Measurements from ENCODE around the gene MTFR2. TPM values are rescaled to one million over a fixed set of nuclear protein-coding genes. Genes with fewer than 3 reads are reported as not detected.

MTFR2 gene
- total RNA-seq, 1 experiment from 2014 or later: 6.2 TPM

DNA sequence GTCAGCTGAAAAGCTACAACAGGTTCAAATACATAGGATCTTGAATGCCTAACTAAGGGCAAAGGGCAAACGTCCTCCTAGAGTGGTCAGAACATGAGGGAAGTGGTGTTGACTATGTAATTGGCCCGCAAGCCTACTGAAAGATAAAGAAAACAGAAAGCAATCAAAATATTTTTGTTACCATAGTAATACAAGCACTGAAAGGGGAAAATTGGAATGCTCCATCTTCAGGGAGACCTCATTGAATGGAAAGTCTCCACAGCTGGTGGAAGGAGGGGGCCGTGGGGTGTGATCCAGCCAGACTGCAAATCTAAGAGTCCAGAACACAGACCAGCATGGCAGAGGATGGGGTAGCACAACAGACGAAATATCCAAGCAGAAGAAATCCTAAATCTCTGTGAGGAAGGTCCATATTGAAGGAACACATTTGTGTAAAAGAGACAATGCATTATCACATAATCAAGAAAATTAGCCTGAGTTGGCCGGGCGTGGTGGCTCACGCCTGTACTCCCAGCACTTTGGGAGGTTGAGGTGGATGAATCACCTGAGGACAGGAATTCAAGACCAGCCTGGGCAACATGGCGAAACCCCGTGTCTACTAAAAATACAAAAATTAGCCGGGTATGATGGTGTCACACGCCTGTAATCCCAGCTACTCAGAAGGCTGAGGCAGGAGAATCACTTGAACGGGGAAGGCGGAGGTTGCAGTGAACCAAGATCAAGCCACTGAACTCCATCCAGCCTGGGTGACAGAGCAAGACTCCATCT is 39.5 kb downstream of the MTFR2 start:
- no peak overlapping the region for H3K4me2 ChIP-seq (ENCODE audit: low read length)
- no peaks in the 10 kb centered on the region for H3K36me3 ChIP-seq (ENCODE audit: low read depth, low read length)
- no peak for DNase-seq
- no peak overlapping the region for H3K27ac ChIP-seq (ENCODE audit: low read length)
- intact Hi-C loops (cut with micrococcal nuclease): no loop called here
- no peak overlapping the region for H3K4me3 ChIP-seq (ENCODE audit: low read length)
- H3K27me3 ChIP-seq (ENCODE audit: low read length): no peaks in the 10 kb centered on the region
- H2AFZ ChIP-seq (ENCODE audit: low read length): no peak overlapping the region
- H3F3A ChIP-seq (ENCODE audit: low read length, unreplicated experiment): no peaks in the 10 kb centered on the region
- no peaks in the 10 kb centered on the region for H3K9me2 ChIP-seq (replicated peaks; ENCODE audit: low read length)
- H4K20me1 ChIP-seq (ENCODE audit: low read length): no peaks in the 10 kb centered on the region
- no TSS peak for BruUV-seq (replicated peaks)
- POLR2A ChIA-PET (ENCODE audit: unreplicated experiment): no interaction called here
- ATAC-seq: no peak
- no peak overlapping the region for H3K9ac ChIP-seq (ENCODE audit: low read length)
- H3K9me3 ChIP-seq (ENCODE audit: low read length): no peaks in the 10 kb centered on the region
- no peaks in the 10 kb centered on the region for H3K79me2 ChIP-seq (ENCODE audit: low read length)
- CTCF ChIA-PET: no interaction called here
- TF ChIP-seq, protein P1, sequence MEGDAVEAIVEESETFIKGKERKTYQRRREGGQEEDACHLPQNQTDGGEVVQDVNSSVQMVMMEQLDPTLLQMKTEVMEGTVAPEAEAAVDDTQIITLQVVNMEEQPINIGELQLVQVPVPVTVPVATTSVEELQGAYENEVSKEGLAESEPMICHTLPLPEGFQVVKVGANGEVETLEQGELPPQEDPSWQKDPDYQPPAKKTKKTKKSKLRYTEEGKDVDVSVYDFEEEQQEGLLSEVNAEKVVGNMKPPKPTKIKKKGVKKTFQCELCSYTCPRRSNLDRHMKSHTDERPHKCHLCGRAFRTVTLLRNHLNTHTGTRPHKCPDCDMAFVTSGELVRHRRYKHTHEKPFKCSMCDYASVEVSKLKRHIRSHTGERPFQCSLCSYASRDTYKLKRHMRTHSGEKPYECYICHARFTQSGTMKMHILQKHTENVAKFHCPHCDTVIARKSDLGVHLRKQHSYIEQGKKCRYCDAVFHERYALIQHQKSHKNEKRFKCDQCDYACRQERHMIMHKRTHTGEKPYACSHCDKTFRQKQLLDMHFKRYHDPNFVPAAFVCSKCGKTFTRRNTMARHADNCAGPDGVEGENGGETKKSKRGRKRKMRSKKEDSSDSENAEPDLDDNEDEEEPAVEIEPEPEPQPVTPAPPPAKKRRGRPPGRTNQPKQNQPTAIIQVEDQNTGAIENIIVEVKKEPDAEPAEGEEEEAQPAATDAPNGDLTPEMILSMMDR (conservative IDR thresholded peaks at IDR 0.05; ENCODE audit: low read depth, low read length): no peak
- TF ChIP-seq EZH2phosphoT487 (IDR thresholded peaks at IDR 0.05; ENCODE audit: borderline replicate concordance, low read length) (no peak), EZH2 (IDR thresholded peaks at IDR 0.05; ENCODE audit: low read length, unreplicated experiment) (no peak)
- H3K4me1 ChIP-seq (ENCODE audit: insufficient read depth, low read length): no peaks in the 10 kb centered on the region

DNA sequence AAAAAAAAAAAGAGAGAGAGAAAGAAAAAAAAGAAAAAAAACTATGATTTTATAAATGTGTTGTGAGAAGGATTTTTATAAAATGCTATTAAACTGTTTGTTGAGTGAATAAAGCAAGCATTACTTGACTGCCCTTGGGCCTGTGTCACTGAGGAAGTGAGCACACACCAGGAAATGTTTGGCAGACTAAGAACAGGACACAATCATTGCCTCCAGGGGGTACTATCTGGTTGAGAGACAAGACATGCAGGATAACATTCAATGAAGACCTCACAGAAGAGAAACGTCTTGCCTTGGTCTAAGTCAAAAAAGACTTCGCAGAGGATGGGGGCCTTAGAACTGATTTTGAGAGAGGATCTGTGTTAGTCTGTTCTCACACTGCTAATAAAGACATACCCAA is 40.6 kb downstream of the MTFR2 start:
- no peaks in the 10 kb centered on the region for H3K79me2 ChIP-seq (ENCODE audit: low read length)
- no peaks in the 10 kb centered on the region for H3K9me3 ChIP-seq (ENCODE audit: low read length)
- POLR2A ChIA-PET (ENCODE audit: unreplicated experiment): no interaction called here
- no peaks in the 10 kb centered on the region for H3K36me3 ChIP-seq (ENCODE audit: low read depth, low read length)
- CTCF ChIA-PET: no interaction called here
- no peaks in the 10 kb centered on the region for H3F3A ChIP-seq (ENCODE audit: low read length, unreplicated experiment)
- no peak overlapping the region for H3K4me2 ChIP-seq (ENCODE audit: low read length)
- ATAC-seq (no peak), DNase-seq (no peak)
- H3K4me1 ChIP-seq (ENCODE audit: insufficient read depth, low read length): no peaks in the 10 kb centered on the region
- no peak overlapping the region for H3K27ac ChIP-seq (ENCODE audit: low read length)
- no TSS peak for BruUV-seq (replicated peaks)
- H3K4me3 ChIP-seq (ENCODE audit: low read length): no peak overlapping the region
- H4K20me1 ChIP-seq (ENCODE audit: low read length): no peaks in the 10 kb centered on the region
- no peak for TF ChIP-seq EZH2 (IDR thresholded peaks at IDR 0.05; ENCODE audit: low read length, unreplicated experiment)
- TF ChIP-seq EZH2phosphoT487 (IDR thresholded peaks at IDR 0.05; ENCODE audit: borderline replicate concordance, low read length): no peak
- TF ChIP-seq, protein P1 (conservative IDR thresholded peaks at IDR 0.05; ENCODE audit: low read depth, low read length): no peak
- no peaks in the 10 kb centered on the region for H3K27me3 ChIP-seq (ENCODE audit: low read length)
- no peak overlapping the region for H2AFZ ChIP-seq (ENCODE audit: low read length)
- no peaks in the 10 kb centered on the region for H3K9me2 ChIP-seq (replicated peaks; ENCODE audit: low read length)
- H3K9ac ChIP-seq (ENCODE audit: low read length): no peak overlapping the region
- intact Hi-C loops (cut with micrococcal nuclease): no loop called here

DNA sequence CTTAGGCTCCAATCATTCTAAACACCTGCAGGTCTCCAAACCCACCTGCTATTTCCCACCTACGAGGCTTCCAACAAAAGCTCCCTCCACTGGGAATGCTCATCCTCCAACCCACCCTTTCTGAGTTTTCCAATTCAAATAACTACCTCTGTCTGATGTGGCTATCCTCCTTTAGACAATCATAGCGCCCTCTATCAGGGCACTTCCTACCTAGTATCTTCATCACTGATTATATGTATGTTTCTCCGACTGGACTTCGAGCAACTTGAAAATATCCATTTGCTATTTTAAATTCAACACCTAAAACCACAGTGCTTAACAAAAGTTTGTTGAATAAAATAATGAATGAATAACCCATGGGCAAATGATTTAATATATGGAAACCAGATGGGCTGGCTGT is 41.3 kb downstream of the MTFR2 start:
- Histone ChIP-seq H3K27ac (ENCODE audit: low read length) (no peak overlapping the region), H3K36me3 (ENCODE audit: low read depth, low read length) (no peaks in the 10 kb centered on the region), H3K9me2 (replicated peaks; ENCODE audit: low read length) (no peaks in the 10 kb centered on the region), H3K79me2 (ENCODE audit: low read length) (no peaks in the 10 kb centered on the region), H3K9ac (ENCODE audit: low read length) (no peak overlapping the region), H2AFZ (ENCODE audit: low read length) (no peak overlapping the region), H3F3A (ENCODE audit: low read length, unreplicated experiment) (no peaks in the 10 kb centered on the region), H3K9me3 (ENCODE audit: low read length) (no peaks in the 10 kb centered on the region), H3K27me3 (ENCODE audit: low read length) (no peaks in the 10 kb centered on the region), H3K4me3 (ENCODE audit: low read length) (no peak overlapping the region), H4K20me1 (ENCODE audit: low read length) (no peaks in the 10 kb centered on the region), H3K4me2 (ENCODE audit: low read length) (no peak overlapping the region), H3K4me1 (ENCODE audit: insufficient read depth, low read length) (no peaks in the 10 kb centered on the region)
- ChIA-PET CTCF (no interaction called here), POLR2A (ENCODE audit: unreplicated experiment) (no interaction called here)
- DNase-seq (no peak), ATAC-seq (no peak)
- intact Hi-C loops (cut with micrococcal nuclease): no loop called here
- TF ChIP-seq EZH2 (IDR thresholded peaks at IDR 0.05; ENCODE audit: low read length, unreplicated experiment): no peak
- no peak for TF ChIP-seq EZH2phosphoT487 (IDR thresholded peaks at IDR 0.05; ENCODE audit: borderline replicate concordance, low read length)
- TF ChIP-seq, protein P1 (conservative IDR thresholded peaks at IDR 0.05; ENCODE audit: low read depth, low read length): peak; percentile 38; the same call in 1 of the 2 replicates
- BruUV-seq (replicated peaks): no TSS peak

Measured in PC-3 (cell line).